ENCODE data around the gene LBR.

LBR gene

GRCh38 chr1:225451840-225452515 is 24.1 kb upstream of the LBR start (continued):
- TF ChIP-seq ZNF510 (tag by site-specific recombination; IDR thresholded peaks at IDR 0.05; ENCODE audit: insufficient replicate concordance) (no peak), ZNF16 (tag by site-specific recombination; IDR thresholded peaks at IDR 0.05; ENCODE audit: low read depth) (no peak), YY1 (tag by site-specific recombination; IDR thresholded peaks at IDR 0.05) (no peak)

GRCh38 chr1:225451340-225451739 is 23.5 kb upstream of the LBR start:
- ChIA-PET CTCF (interaction anchor here (0.6 to 1.8 kb wide), 6 partner anchors 23 to 1099 kb away, joined by 3 to 6 read pairs (median 4); no protein-coding TSS in a partner anchor), POLR2A (no interaction called here)
- no peak overlapping the region for H3K27ac ChIP-seq (ENCODE audit: extremely low read depth, low read depth, low read length)
- TF ChIP-seq ZBTB8A (tag by site-specific recombination; IDR thresholded peaks at IDR 0.05), result no peak
- no peaks in the 10 kb centered on the region for H3K9me3 ChIP-seq (ENCODE audit: control insufficient read depth, insufficient read depth, low read depth, low read length)
- H3K36me3 ChIP-seq (ENCODE audit: control insufficient read depth in 2 of 2, insufficient read depth in 1 of 2, low read length in 2 of 2), result no peaks in the 10 kb centered on the region
- no peak overlapping the region for H3K4me3 ChIP-seq (ENCODE audit: low read depth, low read length)
- peaks cover 10% of the 10 kb centered on the region; the same call in 1 of the 2 replicates for H3K4me1 ChIP-seq (ENCODE audit: control insufficient read depth, insufficient read depth, low read length)

- Histone ChIP-seq H3K4me3 (ENCODE audit: low read depth, low read length) (no peak overlapping the region), H3K27ac (ENCODE audit: extremely low read depth, low read depth, low read length) (no peak overlapping the region), H3K36me3 (ENCODE audit: control insufficient read depth in 2 of 2, insufficient read depth in 1 of 2, low read length in 2 of 2) (no peaks in the 10 kb centered on the region), H3K4me1 (ENCODE audit: control insufficient read depth, insufficient read depth, low read length) (peaks cover 12% of the 10 kb centered on the region; the same call in 1 of the 2 replicates), H3K9me3 (ENCODE audit: control insufficient read depth, insufficient read depth, low read depth, low read length) (no peaks in the 10 kb centered on the region)
- POLR2A ChIA-PET, result no interaction called here
- TF ChIP-seq ZNF266 (tag by site-specific recombination; IDR thresholded peaks at IDR 0.05; ENCODE audit: low read depth) (no peak), GLIS1 (tag by site-specific recombination; IDR thresholded peaks at IDR 0.05) (no peak), PBX3 (CRISPR knock-in tag; IDR thresholded peaks at IDR 0.05) (no peak), ZNF623 (tag by site-specific recombination; IDR thresholded peaks at IDR 0.05) (peak; percentile 99), AEBP2 (tag by site-specific recombination; IDR thresholded peaks at IDR 0.05; ENCODE audit: borderline replicate concordance) (no peak), ZNF580 (tag by site-specific recombination; IDR thresholded peaks at IDR 0.05) (0 out of 2 replicates have a peak, but pooled peaks have one; percentile 47), ZNF548 (tag by site-specific recombination; IDR thresholded peaks at IDR 0.05) (no peak)
- CTCF ChIA-PET, result interaction anchor here (0.6 to 1.8 kb wide), 6 partner anchors 9 to 132 kb away, joined by 3 to 8 read pairs (median 4); no protein-coding TSS in a partner anchor
Measured at GRCh38 chr1:225450491-225451191, 22.8 kb upstream of the LBR start.

GRCh38 chr1:225449774-225450173 is 21.9 kb upstream of the LBR start:
- no peak overlapping the region for H3K4me3 ChIP-seq (ENCODE audit: low read depth, low read length)
- CTCF ChIA-PET, result interaction anchor here (0.6 to 1.8 kb wide), 5 partner anchors 8 to 131 kb away, joined by 3 to 8 read pairs (median 3); no protein-coding TSS in a partner anchor
- H3K27ac ChIP-seq (ENCODE audit: extremely low read depth, low read depth, low read length), result no peak overlapping the region
- no peaks in the 10 kb centered on the region for H3K9me3 ChIP-seq (ENCODE audit: control insufficient read depth, insufficient read depth, low read depth, low read length)
- TF ChIP-seq AEBP2 (tag by site-specific recombination; IDR thresholded peaks at IDR 0.05; ENCODE audit: borderline replicate concordance) (no peak), ZNF747 (tag by site-specific recombination; IDR thresholded peaks at IDR 0.05) (0 out of 2 replicates have a peak, but pooled peaks have one; percentile 56)
- H3K4me1 ChIP-seq (ENCODE audit: control insufficient read depth, insufficient read depth, low read length), result peaks cover 9% of the 10 kb centered on the region; the same call in 1 of the 2 replicates
- POLR2A ChIA-PET, result no interaction called here
- H3K36me3 ChIP-seq (ENCODE audit: control insufficient read depth in 2 of 2, insufficient read depth in 1 of 2, low read length in 2 of 2), result no peaks in the 10 kb centered on the region

Measured in HEK293 (cell line).